Hematopoietic multipotent progenitor cell (in vitro differentiated cells): Measurements from ENCODE around the gene TMEM135. TPM values are rescaled to one million over a fixed set of nuclear protein-coding genes. Genes with fewer than 3 reads are reported as not detected.
"Not testable (repeated sequence)": the region's sequence is repeated elsewhere in the genome, so short reads cannot be mapped to it uniquely, and the experiment has no call there.

Experiments
- DNase-seq, 3 donors: peaks; one replicate each; pipeline ENCODE4 v3.0.0-alpha.2; 2011 to 2015; ENCODE audit warnings: low read depth in 2 of 3, low spot score in 2 of 3
- total RNA-seq: library from RNA; depleted of rRNA; stranded (reverse); fragments of >200 nt; gene quantifications from one replicate; pipeline ENCODE4 v1.2.3, GENCODE V29; 2012

TMEM135 gene
- 8.3 TPM for total RNA-seq

DNA sequence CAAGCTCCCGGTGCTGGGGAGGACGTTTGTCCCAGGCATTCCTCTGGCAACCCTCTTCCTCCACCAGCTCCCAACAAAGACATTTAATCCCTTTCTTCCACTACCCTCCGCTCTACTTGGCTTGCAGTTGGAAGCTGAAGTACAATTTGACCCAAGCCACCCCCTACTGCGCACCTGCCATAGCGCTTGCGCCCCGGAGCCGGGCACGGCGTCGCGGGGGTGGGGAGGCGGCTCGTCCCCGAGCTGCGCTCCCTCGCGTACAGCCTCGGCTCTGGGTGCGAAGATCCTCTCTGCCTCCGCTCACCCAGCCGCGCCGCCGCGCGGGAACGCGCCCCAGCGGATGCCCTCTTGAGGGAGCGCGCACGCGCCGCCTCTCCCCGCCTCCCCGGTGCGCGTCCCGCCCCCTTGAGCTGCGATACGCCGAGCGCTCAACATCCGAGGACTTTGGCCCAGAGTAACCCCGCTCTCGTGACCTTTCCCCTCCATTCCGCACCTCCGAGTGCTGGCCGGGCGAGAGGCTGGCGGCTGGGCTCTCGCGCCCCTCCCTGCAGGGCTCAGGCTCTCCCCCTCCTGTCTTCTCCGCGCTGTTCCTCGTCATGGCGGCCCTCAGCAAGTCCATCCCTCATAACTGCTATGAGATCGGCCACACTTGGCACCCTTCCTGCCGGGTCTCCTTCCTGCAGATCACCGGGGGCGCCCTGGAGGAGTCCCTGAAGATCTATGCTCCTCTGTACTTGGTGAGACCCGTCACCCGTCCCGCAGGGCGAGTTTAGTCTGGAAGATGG is at the start of gene TMEM135:
Gene TMEM135 (plus strand): TSS at position 485 of the 785 bp plus-strand sequence. CDS start 112 bp downstream, at position 597.
- peak; percentile 73 to 91 (median 91) for DNase-seq

DNA sequence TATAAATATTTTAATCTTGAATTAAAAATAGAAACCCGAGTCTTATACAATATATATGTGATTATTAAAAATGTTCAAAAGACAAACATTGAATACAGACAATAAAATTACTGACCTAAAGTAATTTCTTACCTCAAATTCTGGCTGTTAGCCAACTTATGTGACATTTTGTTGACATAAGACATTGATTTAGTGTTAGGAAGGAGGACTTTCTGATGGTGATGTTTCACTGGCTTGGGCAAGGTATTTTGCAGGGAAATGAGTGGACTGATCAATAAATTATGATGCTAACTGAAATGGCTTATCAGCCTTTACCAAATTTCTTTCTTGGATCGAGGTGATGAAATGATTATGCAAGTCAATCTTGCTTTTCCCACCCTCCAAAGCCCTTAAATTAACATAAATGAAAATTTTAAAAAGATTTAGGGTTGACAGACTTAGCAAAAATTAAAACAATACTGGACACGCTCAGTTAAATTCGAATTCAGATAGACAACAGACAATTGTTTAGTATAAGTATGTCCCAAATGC is 49.3 kb upstream of the TMEM135 start:
- DNase-seq: no peak

DNA sequence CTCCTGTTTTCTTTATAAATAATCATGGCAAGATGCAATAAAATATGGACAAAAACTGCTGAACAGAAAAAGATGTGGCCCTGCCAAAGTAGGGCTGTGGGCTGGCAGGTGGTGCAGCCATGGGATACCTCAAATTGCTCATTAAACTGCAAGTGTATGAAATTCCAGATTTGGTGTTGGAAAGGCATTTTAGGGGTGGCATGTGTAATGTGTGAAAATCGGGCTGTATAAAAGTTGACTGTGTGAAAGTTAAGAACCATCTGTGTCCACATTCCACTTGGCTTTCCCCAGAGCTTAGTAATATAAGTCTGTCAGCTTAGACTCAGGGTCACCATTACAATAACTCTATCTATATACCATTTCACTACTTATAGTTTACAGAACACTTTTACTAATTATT is 47.7 kb upstream of the TMEM135 start:
- DNase-seq: no peak

DNA sequence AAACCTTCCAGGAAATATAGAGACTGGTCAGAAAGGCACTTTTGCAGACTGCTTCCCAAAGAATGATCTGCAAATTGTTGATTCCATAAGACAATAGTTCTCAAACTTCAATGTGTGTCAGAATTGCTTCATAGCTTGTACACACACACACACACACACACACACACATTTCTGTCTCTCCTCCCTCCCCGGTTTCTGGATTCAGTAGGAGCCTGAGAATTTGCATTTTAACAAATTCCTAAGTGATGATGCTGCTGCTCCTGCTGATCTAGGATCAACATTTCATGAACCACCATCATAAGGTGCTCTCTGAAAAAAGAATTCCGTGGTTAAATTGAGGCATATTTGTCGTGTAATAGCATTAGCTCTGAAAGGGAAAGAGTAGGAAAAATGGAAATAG is 47.2 kb upstream of the TMEM135 start:
- no peak for DNase-seq

DNA sequence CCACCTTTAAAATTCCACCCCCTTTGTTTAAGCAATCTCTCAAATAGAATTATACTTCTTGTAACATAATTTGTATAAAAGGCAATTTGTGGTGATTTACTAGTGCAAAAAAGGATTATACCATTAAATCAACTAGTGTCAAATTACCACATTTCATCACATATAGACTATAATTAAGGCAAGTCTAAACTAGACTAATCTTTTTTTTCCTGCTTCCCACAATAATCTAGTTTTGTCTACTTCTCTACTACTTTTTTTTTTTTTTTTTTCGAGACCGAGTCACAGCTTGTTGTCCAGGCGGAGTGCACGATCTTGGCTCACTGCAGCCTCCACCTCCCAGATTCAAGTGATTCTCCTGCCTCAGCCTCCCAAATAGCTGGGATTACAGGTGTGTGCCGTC is 46.4 kb upstream of the TMEM135 start:
- DNase-seq: no peak

DNA sequence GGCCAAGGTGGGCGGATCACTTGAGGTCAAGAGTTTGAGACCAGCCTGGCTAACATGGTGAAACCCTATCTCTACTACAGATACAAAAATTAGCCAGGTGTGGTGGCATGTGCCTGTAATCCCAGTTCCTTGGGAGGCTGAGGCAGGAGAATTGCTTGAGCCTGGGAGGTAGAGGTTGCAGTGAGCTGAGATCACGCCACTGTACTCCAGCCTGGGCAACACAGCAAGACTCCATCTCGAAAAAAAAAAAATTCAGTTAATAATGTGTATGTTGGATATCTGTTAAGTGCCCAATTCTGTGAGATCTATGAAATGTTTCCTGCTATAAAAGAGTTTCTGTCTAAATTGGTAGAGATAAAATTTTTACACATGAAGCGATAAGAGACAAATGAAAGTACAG is 45.4 kb upstream of the TMEM135 start:
- DNase-seq: not testable (repeated sequence)

DNA sequence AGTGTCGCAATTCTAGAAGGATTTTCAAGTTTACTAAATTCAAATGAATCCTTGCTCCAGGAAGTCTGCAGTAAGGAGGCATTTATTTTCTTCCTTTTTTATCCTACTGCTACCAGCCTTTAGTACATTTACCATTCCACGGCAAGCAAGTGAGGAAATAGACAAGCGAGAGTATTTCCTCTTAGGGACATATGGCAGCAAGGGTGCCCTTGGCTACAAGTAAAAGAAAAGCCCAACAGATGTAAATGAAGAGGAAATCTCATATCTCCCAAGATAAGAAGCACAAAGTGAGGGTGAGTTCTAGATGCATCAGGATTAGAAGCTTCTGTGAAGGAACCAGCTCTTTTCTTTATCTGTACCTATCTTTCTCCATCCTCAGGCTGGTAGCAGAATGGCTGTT is 44.7 kb upstream of the TMEM135 start:
- DNase-seq: no peak

DNA sequence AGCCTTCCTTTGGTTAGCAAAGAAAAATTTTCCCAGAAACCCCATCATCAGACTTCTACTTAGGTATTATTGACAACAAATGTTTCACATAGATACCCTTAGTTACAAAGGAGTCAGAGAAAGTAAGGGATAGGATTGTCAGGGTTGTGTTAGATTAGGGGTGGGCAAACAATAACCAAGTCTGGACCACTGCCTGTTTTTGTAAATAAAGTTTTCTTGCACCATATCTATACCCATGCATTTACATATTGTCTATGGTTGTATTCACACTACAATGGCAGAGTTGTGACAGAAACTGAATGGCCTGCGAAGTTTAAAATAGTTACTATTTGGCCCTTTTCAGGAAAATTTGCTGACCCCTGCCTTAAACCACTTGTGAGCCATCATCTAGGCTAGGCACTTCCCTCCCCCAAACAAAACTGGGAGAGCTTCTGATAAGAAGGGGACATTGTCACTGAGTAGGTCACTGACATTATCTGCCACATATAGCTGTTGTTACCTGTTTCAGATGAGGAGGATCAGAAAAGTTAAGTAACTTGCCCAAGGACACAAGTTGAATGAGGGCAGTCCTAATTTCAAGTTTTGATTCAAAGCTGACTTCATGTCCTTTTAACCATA is 40.7 kb upstream of the TMEM135 start:
- no peak for DNase-seq

DNA sequence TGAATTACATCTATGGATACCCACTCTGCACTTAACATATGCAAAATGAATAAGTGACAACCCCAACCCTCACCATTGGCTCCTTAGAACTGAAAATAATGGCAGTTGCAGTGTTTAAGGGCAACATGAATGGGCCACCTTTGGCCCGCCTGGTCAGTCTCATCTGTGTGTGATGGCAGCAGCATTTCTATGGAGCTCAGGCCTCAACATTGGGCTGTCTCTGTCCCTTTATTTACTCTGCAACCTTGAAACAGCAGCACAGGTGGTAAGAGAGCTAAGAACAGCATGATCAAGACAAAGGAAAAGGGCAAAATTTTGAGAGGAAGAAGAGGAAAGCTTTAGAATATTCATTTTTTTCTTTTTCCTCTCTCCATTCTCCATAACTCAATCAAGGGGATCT is 38.3 kb upstream of the TMEM135 start:
- DNase-seq: no peak

DNA sequence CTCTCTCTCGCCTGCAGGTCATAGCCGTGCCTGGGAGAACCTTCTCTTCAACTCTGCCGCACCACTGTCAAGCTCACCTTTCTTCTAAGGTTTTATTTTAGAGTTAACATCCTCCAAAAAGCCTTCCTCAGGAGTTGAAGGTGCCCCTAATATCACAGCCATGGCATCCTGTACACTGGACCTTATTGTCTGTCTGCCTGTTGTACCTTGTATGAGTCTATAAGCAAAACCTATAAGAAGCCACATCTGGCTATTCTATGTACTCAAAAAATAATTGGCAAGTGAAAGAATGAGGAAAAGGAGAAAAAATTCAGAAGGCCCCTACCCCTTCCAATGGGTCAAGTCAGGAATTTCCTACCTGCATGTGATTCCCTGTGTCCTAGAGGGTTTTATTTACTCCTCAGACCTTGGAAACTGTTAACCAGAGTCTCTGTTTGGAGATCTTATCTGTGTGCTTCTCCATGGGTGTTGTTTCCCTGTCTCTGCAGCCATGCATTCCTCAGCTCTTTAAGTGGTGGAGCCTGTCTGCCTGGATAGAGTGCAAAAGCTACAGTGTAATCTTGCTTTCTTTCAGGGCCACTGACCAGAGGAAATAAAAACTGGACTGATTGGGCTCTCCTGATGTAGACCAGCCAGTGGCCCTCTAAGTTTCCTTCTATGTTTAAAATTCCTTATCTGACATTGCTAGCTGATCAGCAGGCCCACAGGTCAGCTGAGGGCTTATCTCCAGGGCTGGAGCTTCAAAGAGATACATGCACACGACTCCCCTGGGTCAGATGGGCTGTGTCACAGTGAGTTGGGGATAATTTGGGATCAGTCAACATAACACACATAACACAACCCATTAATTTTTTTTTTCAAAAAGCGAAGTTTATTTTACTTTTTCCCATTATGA is 37.6 kb upstream of the TMEM135 start:
- no peak for DNase-seq

DNA sequence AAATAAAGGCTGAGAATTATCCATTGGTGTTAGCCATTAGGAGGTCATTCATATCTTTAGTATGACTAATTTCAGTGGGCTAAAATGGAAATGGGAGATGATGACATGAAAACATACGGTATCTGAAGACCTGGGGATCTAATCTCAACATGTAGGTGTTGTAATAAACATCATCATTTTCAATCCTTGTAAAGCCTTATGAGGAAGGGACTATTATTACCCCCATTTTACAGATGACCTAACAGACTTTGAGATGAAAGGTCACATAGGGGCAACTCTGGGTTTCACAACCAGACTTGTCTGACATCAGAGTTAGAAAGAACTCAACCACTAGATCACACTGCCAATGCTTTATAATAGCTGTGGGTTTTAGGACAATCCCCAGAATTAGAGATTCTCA is 34.8 kb upstream of the TMEM135 start:
- DNase-seq: no peak

DNA sequence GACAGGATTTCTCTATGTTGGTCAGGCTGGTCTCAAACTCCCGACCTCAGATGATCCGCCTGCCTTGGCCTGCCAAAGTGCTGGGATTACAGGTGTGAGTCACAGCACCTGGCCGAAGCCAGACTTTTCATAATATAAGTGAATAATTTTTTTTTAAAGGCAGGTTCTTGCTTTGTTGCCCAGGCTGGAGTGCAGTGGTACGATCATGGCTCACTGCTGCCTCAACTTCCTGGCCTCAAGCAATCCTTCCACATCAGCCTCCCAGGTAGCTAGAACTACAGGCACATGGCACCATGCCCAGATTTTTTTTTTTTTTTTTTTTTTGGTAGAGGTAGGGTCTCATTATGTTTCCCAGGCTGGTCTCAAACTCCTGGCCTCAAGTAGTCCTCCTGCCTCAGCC is 33.5 kb upstream of the TMEM135 start:
- not testable (repeated sequence) for DNase-seq

DNA sequence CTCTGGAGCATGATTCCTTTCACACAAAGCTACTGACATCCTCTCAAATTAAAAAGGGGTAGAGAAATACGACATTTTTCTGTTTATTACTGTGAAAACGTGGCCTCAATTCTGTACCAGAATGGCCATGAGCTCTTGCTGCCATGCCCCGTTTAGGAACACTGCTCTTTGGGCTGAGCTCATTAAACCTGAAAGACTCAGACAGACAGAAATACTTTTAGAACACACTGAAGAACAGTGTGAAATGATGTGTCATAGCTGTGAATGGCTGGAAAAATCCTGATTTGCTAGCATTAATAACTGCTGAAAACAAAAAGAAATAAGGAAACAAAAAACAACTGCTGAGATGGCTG is 32.2 kb upstream of the TMEM135 start:
- no peak for DNase-seq

DNA sequence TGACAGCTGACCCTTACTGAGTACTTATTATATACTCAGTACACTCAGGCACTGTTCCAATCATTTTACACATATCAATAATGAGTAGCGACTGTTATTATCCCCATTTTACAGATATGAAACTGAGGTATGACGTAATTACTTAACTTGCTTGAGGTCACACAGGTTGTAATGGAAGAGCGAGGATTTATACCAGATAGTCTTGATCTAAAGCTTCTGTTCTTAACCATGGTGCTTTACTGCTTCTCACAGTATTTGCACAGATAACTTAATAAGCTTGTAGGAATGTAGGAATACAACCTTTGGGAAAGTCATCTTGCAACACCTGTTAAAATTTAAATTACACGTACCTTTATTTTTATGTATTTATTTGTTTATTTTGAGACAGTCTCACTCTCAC is 31.7 kb upstream of the TMEM135 start:
- no peak for DNase-seq

DNA sequence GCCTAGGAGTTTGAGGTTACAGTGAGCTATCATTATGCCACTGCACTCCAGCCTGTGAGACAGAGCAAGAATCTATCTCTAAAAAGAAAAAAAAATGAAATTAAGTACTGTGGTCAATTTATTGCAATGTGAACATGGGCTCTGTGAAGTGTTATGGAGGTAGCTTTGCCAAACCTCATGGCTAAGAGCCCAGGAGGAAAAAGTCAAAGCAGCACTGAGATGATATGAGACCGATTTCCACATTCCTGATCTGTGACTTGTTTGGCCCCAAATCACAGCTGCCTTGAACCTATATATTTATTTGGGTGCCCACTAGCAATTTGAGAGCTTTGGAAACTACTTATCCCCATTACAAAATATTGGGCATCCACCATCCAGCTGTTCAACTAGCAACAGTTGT is 29.8 kb upstream of the TMEM135 start:
- no peak for DNase-seq

DNA sequence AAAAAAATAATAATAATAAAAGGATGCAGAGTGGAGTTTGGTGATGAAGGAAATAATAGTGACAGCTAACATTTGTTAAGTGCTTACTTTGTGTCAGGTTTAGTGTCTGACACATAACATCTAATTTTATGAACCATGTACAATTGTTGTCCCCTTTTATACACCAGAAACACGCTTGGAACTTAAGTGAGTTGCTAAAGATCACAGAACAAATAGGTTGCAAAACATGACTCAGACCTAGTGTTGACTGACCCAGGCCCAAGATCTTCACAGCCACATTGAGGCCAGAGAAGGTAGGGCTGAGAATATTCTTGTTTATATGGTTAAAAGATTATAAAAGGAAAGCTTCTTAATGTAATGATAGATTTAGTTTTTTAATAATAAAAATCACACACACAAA is 25.6 kb upstream of the TMEM135 start:
- no peak for DNase-seq

DNA sequence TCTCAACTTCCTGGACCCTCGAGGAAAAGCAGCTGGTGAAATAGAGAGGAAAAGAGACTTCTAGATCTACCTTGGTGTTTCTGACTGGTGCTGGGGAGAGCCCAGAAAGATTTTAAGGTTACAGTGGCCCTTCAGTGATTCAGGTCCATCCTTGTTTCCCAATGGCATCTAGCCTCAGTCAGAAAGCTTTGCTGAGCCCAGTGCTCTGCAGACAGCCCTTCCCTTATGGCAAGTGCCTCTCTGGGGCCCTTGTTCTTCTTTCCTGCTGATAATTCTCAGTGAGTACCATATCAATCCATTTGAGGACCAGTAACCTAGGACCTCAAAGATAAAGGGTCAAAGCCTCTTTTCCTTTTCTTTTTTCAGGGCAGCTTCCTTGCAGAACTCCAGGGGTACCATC is 25.1 kb upstream of the TMEM135 start:
- no peak for DNase-seq

DNA sequence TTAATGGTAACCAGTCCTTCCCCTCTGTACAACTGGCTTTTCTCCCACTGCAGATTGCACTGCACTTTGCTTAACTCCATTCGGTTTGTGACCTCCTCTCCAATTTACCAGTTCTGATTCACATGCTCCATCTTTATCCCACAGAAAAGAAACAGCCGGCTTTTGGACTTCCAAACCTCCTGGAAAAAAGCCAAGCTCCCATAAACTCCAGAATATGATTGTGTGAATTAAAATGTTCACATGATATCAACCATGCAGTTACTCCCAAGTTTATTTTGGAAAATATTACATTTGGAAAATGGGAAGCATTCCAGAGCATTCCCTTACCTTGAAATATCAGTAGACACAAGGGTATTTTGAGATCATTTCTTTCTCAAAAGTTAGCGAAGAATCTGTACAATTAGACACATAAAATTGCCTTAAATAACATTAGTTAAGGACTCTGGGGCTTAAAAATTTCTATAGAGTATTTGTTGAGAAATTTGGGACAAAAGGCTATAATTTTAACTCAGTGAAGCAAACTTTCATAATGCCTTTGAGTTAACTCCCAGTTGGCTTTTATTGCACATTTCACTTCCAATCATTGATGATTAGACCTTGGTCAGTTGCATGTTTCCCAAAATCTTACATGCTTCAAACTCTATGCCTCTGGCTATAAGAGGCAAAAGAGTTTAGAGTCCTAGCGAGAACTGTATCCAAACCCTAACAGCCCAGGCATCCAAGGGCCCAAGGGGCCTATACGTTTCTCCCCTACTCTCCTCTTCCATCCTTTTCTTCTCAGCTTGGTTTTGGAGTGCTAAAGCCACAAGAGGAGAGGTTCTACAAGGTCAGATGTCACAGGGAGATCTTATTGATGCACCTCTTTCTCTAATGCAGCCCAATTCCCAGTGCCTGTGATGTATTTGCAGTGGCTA is 23.6 kb upstream of the TMEM135 start:
- DNase-seq: no peak

DNA sequence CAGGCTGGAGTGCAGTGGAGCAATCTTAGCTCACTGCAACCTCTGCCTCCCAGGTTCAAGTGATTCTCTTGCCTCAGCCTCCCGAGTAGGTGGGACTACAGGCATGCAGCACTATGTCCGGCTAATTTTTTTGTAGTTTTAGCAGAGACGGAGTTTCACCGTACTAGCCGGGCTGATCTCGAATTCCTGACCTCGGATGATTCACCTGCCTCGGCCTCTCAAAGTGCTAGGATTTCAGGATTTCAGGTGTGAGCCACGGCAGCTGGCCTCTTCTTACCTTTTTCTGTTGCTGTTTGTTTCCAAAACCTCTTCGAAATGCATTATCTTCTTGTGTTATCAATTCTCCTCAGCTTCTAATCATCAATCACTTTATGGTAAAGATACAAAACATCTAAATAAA is 22.1 kb upstream of the TMEM135 start:
- no peak for DNase-seq

DNA sequence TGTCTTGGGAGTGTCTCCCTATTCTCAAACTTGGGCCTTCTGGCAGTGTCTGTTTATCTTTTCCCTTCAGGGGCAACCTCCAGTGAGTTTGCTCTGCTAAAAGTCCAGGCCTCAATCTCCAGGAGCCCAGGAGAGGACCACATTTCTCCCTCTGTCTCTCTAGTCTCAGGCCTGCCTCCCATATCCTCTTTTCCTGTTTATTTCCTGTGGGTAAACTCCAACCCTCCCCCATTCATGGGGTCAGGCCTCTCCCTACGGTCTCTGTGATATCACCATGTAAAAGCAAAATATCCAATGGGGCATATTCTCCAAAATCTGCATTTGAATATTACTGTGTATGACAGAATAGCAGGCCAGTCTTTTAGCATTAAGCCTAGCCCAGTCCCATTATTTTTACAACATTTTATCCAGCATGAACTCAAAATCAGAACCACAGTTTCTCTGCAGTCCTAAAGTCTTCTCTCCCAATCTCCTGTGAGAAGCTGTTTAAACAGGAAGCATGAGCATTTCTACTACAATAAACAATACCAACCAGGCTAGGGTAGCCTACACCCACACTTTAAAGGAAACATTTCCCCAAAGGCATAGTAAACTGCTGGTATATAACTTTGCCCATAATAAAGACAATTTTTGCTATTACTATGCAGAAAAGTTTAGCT is 18.0 kb upstream of the TMEM135 start:
- no peak for DNase-seq
